HG03095 (cell line): ENCODE measurements around the gene OLFML2B.
"Not testable (repeated sequence)": the region's sequence is repeated elsewhere in the genome, so short reads cannot be mapped to it uniquely, and the experiment has no call there.

Experiments used
- ATAC-seq: cut with Tn5 transposase; IDR thresholded peaks from one replicate; pipeline ENCODE4 v1.9.1; 2021; ENCODE audit warnings: moderate library complexity; ENCODE audit not compliant: unreplicated experiment

OLFML2B gene

DNA sequence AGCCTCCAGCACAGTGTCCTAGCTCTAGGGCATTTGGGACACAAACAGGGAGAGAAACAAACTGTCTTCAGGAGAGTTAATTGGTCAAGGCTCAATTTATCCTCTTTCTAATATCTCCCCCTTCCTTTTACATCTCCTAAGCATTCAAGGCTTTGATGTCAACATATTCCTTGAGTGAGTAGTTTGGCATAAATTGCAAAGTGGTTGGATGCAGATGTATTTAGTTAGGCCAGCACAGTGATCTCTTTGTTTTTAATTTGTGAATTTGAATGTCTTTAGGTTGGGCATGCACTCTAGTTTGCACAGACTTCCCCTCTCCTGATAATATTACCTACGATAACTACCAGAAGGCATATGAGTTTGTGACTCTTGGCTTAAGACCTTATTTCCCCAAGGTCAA is 12.5 kb upstream of the OLFML2B start:
- ATAC-seq = no peak

DNA sequence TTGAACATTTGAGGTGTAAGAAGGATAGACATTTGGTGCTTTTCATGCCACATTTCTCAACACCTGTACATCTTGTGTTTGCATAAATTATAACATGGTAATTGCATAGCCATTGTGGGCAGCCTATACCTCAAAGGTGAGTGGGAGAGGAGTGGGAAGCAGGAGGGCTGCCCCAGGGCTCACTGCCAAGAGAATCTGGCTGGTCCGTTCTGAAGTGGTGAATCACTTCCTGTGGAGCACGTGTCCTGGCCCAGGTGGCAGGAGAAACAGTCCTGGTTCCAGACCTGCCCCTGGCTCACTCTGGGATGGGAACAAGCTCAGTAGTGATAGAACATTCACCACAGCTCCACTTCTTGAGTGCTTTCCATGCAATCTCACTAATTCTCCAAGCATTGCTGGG is 11.6 kb upstream of the OLFML2B start:
- ATAC-seq = no peak

DNA sequence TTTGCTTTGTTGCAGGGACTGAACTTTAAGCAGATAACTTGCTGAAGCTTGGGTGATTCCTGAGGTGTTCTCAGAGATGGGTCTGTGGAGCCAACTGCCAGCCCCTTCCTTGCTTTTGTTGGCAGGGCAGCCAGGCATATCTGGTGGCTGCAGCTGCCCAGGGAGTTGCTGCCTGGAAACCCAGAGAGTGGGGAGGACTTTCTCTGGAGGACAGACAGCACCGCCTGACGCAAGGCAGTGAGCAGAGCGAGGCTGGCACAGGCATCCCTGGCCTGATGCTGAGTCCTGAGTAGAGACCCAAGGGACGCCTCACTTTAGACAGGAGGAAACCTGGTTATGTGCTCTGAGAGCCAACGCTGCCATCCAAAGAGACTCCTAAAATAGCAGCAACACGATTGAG is 9.8 kb upstream of the OLFML2B start:
- no peak for ATAC-seq

DNA sequence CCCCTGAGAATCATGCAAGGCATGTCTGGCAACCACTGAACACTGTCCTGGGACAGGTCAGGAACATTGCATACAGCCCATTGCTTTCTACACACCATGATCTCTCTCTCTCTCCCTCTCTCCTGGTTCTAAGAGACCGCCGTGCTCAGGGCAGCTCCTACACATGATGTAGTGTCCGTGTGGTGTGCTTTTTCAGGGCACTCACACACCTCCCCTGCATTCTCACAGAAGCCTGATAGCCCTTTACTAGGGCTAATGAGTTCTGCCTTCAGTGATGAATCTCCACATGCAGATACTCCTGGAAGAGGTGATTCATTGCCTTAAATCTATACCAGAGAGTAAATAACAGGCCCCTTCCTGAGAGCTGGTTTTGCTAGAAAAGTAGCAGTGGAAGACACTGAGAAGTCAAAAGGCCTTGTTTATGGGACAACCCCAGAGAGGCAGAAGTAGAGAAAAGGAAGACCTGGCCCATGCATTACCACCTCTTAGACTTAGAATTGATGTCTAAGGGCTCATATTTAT is 7.2 kb upstream of the OLFML2B start:
- ATAC-seq = no peak

DNA sequence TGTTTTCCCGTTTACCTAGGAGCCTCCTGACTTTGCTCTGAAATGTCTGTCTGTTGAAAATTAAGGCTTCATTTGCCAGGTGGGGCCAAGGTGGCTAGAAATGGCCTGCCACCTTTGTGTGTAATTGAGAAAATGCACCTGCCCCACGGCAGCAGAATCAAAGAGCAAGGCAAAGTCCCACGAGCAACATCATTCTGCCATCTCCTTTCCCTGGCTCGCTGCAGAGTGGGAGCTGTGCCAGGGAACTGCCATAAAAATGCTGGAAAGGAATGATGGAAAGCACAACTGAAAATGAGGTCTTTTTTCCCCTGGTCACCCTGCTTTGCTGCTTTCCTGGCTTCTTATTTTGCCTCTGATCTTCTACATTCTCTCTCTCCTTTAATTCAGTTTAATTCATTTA is 5.5 kb upstream of the OLFML2B start:
- ATAC-seq = no peak

DNA sequence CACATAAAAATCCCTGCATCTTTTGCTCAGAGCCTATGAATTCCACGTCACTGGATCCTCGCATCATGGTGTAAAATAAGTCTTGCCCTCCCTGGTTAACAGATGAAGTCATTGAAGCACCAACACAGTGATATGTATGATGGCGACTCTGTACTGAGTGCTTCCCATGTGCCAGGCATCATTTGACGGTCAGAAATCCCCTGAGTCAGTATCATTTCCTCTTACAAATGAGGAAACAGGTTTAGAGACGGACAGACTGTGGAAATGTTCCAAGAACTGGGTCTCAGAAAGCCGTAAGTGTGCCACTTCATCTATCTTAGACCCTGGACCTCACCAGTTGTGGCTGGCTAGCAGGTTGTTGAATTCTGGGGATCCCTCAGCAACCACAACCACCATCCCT is 5.1 kb upstream of the OLFML2B start:
- no peak for ATAC-seq

DNA sequence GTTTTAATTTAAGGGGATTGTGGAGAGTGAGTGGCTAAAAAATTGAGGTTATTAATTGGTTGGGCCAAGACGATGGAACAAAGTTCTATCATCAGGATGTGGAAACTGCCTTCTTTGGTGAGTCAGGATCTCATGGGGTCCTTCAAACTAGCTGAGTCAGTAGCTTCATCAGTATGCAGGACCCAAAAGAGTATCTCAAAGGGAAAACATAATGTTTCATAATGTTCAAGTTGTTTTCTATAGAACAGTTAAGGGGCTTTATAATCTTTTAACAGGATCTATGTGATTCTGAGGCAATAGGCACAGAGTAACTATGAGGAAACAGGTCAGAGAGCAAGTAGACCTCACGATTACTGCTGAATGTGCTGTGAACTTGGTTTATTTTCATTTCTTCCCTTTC is 3.2 kb upstream of the OLFML2B start:
- ATAC-seq = no peak

DNA sequence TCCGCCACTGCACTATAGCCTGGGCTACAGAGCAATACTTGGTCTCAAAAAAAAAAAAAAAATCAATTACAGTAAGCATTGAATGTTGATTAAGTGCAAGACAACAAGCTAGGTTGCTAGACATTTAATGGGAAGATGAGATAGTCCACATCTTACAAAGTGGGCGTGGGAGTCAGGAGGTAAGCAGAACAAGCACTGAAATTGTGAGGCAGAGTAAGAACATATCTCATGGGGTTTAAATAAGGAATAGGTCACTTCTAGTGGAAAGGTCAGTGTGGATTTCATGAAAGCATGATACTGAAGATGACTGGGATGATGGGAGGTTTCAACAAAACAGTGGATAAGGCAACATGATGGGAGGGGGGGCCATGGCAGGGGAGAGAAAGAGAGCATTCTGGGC is 1.9 kb upstream of the OLFML2B start:
- ATAC-seq = no peak

DNA sequence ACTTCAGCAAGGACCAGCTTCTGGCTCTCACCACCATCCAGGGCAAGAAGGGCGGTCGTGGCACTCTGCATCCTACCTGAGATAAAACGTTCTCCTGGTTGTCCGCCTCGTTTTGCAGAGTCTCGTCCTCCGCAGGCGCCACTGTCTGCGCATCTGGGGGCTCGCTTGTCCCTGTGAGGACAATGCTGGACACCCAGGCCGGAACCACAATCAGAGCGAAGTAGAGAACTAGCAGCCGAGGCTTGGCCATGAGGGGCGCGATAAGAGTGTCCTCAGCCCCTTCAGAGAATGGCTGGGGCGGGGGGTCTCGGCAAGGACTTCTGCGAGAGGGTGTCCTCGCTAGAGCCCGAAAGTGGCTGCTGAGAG is 505 bp downstream of the OLFML2B start:
- no peak for ATAC-seq

DNA sequence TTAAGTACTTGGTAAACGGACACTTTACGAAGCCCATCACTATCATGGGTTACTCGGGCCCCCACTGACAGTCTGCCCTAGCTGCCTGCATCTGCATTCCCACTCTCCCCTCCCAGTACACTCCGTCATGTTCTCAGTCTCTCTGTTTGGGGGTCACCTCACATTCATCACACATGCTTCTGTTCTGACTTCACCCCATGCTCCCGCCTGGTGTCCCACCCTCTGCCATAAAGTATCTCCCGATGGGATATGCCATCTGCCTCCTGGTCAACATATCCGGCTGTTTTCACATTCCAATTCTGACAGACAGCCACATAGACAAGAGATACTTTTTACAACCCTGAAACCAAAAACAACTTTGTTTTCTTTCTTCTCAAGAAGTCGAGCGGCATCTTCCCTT is 1.0 kb downstream of the OLFML2B start:
- ATAC-seq = no peak

DNA sequence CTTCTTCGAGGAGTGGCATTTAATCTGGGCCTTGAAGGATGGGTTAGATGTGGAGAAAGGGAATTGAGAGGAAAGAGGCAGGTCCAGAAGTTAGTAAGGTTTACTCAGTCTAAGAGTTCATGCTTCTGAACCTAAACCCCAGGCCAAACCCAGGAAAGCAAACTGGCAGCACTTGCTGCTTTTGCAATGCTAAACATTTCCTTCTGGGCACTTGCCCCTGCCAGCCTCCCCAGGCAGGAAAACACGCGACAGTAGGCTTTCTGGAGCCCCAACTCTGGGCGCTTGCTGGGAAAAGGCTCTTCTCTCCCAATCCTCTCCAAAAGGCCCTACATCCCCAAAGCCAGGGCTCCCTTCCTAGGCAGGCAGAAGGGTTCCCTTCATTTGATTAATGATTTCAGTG is 2.5 kb downstream of the OLFML2B start:
- ATAC-seq = no peak

DNA sequence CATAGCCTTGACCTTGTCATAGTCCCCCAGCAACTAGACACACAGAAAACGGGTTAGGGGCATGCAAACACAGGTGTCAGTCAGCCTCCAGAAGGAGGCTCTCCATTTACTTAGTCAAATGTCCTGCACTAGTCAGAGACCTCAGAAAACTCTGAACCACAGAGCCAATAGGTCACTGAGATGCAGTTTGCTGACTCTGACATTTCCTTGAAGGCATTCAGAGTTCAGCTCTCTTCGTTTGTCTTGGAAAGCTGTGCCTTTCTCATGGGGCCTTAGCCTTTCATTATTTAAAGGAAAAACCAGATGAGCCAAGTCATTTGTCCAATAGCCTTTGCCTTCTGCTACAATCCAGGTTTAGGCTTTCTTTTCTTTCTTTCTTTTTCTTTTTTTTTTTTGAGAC is 3.5 kb downstream of the OLFML2B start:
- no peak for ATAC-seq

DNA sequence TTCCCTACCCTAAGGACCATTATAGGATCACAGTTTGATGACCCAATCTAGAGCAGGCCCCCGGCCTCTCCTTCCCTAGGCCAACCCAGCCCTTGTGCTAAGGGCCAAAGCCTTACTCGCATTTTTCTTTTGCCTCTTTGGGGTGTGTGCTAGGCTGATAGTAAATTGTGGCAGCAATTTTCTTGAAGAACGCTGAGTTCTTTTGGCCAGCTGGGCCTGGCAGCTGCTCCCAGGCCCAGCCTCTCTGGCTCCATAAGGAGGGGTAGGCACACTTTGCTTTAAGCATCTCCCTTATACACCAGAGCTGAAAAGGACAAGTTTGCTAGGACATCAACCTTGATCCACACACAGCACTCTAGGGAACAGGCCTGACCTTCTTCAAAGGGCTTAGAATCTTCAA is 4.2 kb downstream of the OLFML2B start:
- no peak for ATAC-seq

DNA sequence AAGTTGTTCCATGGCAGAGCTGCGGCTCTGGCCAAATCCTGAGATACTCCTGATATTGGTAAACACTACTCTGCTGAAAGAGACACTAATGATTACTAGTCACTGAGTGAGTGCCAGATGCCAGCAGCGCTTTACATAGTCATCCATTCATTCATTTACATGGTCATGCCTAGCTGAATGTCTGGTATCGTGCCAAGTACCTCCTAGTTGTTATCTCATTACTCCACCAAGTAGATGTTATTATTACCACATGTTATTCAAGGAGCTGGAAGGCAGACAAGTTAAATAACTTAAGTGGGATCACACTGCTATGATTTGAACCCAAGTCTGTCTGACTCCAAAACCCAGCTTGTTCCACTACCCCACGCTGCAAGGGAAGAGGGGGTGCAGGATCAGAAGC is 4.7 kb downstream of the OLFML2B start:
- no peak for ATAC-seq

DNA sequence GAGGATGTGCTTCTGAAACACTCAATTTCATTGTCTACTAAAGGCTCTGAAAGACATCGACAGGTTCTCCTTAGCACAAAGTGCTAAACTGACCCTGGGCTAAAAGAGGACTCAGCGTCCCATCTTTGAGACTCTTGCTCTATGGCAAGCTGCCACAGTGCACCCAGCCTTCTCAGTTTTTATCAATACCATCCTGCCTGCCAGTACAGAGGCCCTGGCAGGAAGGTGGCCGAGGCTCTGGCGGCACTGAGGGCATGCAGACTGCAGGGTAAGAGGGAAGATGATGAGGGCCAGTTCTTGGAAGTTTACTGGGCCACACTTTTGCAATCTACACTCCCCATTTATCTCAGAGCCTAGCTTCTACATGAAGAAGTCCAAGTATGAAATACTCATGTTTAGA is 5.3 kb downstream of the OLFML2B start:
- ATAC-seq = no peak

DNA sequence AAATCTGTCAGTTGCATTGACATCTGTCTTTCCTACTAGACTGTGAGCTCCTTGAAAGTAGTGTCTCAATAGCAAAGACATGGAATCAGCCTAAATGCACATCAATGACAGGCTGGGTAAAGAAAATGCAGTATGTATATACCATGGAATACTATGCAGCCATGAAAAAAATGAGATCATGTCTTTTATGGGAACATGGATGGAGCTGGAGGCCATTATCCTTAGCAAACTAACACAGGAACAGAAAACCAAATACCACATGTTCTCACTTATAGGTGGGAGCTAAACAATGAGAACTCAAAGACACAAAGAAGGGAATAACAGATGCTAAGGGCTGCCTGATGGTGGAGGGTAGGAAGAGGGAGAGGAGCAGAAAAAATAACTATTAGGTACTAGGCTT is 5.9 kb downstream of the OLFML2B start:
- ATAC-seq = not testable (repeated sequence)

DNA sequence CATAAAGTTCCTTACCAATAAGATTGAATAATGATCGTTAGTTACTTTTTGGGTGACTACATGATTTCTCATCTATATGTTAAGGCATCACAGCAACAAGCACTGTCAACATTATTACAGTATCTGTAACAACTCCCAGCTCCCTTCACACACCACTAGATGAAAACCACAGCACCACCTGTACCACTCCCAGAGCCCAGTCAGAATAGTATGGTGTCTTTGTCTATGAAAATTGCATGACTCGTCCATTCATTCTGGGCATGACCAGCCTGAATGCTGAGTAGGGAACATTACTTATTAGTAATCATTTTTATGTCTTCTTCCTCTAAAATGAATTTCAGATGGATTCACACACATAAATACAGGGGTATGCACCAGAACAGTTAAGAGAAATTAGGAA is 7.0 kb downstream of the OLFML2B start:
- ATAC-seq = no peak

DNA sequence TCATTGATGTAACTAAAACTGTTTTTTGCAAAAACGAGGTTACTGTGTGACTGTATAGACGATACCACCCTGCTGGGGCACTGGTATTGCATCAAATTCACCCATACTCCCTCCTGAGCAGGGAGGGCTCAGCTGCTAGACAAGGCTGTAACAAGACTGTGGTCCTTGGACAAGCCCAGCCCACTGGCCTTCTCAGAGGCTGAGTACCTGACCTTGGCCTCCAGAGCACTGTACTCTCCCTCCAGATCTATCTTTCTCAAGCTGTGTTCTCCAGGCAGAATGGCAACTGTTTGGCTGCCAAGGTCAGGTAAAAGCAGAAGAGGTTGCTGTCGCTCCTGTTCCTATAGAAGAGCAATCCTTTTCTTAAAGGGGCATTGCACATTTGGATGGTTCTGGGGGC is 8.5 kb downstream of the OLFML2B start:
- no peak for ATAC-seq

DNA sequence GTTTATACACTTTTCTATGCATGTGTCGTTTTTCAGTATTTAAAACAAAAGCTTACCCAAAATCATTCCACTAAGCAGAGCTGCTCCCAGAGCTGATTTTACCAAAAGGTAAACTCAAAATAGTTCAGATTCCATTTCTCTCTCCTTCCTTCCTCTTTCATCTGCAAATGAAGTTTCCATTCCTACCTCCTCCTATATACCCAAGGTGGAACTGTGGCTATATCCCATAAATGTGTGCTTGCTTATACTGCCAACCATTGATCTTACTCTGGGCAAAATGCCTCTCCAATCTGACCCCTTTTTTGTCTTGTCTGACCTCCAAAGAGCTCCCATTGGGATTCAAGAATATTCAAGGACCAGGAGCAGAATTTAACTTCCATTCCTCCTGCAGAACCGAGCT is 9.5 kb downstream of the OLFML2B start:
- no peak for ATAC-seq

DNA sequence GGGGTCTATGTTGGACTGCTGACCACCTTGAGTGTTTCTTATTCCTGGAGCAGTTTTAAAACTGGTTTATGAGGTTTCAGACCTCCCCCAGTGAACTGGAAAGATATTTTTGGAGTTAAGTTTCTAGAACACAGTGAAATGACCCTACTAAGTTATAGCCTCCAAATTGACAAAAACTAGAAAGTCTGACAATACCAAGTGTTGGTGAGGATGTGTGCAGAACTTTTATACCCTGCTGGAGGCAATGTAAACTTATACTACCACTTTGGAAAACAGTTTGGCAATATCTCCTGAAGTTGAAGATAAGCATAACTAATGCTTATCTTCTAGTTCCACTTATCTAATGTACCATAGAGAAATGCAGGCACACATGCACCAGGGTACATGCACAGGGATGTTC is 10.4 kb downstream of the OLFML2B start:
- ATAC-seq = no peak

DNA sequence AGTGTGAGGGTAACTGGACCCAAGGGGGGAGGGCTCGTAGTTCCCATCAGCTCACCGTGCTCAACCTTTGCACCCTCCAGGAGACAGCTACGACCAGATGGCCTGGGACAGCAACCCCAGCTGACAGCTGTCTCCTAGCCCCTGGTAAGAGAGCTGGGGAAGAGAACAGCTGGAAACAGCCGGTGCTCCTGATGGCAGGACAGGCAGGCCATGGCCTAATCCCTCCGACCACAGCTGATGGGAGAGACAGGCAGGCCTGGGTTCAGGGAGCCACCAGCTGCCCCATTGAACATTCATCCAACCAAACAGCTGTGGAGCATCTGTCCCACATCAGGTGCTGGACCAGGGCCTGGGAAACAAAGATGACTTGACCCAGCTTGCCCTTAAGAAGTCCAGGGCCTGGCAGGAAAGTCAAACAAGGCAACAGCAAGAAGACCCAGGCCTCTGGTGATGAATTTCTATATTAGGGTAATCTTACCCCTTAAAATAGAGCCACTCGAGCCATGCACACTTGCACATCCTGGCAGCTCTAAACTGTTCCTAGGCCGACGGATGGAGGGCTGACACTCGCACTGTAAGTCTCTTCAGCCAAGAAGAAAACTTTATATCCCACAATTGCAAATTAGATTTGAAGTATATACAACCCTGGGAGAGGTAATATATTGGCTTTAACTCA is 12.2 kb downstream of the OLFML2B start:
- no peak for ATAC-seq

DNA sequence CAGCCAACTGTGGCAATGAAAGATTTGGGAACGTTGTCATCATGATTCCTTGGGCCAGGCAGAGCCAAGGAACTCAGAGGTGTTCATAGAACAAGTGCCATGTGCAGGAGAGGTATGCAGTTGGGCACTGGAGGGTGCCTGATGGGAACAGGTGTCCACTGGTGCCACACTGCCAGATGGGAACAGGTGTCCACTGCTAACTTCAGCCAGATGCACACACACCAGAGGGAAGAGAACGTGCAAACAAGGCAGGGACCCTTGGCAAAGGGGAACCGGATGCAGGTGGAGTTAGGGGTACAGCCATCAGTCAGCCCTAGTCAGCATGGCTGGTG is 13.5 kb downstream of the OLFML2B start:
- ATAC-seq = no peak

DNA sequence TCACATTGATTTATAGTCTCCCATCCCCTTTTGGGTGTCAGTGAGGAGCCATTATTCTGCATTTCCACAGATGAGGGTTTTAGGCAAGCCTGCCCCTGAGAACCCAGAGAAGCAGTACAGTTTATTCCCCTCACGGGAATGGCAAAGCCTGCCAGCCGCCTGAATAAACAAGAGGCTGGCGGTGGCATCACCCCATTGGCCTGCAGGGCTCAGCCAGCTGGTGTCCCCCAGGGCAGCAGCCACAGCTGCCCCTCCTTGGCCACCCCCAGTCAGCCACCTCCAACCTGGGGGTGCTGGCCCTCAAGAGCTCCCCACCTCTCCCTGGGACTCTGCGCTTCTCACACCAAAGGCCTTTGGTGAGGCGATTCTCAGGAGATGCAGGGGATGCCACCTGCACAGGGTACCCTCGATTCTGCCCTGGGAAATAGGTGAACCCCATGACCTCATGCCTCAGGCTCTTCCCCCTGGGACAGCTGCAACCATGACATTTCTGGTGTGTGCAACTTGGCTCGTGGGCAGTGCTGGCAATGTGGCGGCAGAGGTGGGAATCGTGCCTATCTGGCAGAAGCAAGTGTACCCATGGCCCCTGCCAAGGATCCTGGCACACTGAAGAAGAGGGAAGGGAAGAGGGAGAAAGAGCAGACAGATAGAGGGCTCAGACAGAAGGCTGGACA is 14.0 kb downstream of the OLFML2B start:
- no peak for ATAC-seq
